HepG2 (cell line): ENCODE measurements around the gene DEPDC5. TPM values are rescaled to one million over a fixed set of nuclear protein-coding genes. Genes with fewer than 3 reads are reported as not detected.

Experiments used
- CHD2 ChIP-seq: IDR thresholded peaks from 2 replicates; pipeline ENCODE4 v1.6.1; 2011; ENCODE audit warnings: low read depth, low read length, improper control_type of control experiment
- DDIT3 ChIP-seq: sonication (generic); formaldehyde crosslinking; IDR thresholded peaks from 2 replicates; pipeline ENCODE4 v1.4.0; 2020; ENCODE audit warnings: mild to moderate bottlenecking, missing genetic modification reagents
- GZF1 ChIP-seq: sonication (generic); formaldehyde crosslinking; IDR thresholded peaks from 2 replicates; pipeline ENCODE4 v1.5.1; 2020; ENCODE audit warnings: mild to moderate bottlenecking, missing genetic modification reagents
- HHEX ChIP-seq: IDR thresholded peaks from 2 replicates; pipeline ENCODE4 v1.6.1; 2016; ENCODE audit warnings: control low read depth
- KDM4B ChIP-seq: sonication (generic); formaldehyde crosslinking; IDR thresholded peaks from 2 replicates; pipeline ENCODE4 v1.4.0; 2020; ENCODE audit warnings: missing genetic modification reagents
- ONECUT2 ChIP-seq: sonication (generic); formaldehyde crosslinking; IDR thresholded peaks from 2 replicates; pipeline ENCODE4 v1.4.0; 2020; ENCODE audit warnings: missing genetic modification reagents
- REPIN1 ChIP-seq: sonication (generic); formaldehyde crosslinking; IDR thresholded peaks from 2 replicates; pipeline ENCODE4 v1.8.0; 2022; ENCODE audit warnings: missing genetic modification reagents, low read depth, mild to moderate bottlenecking, borderline replicate concordance
- RNF2 ChIP-seq: fragments of 450-650 bp; conservative IDR thresholded peaks from 2 replicates; pipeline ENCODE4 v1.6.1; 2016; ENCODE audit warnings: low read depth
- SOX5 ChIP-seq: IDR thresholded peaks from 2 replicates; pipeline ENCODE4 v1.6.1; 2016; ENCODE audit warnings: borderline replicate concordance
- THAP11 ChIP-seq: IDR thresholded peaks from 2 replicates; pipeline ENCODE4 v1.6.1; 2016; ENCODE audit warnings: missing biosample characterization, missing genetic modification reagents
- YY1 ChIP-seq: IDR thresholded peaks from 2 replicates; pipeline ENCODE4 v1.6.1; 2011; ENCODE audit warnings: low read length, low read depth, moderate library complexity, mild to moderate bottlenecking; ENCODE audit not compliant: insufficient read depth, insufficient replicate concordance
- ZBTB39 ChIP-seq: sonication (generic); formaldehyde crosslinking; IDR thresholded peaks from 2 replicates; pipeline ENCODE4 v1.5.0; 2020; ENCODE audit warnings: missing genetic modification reagents
- ZFAT ChIP-seq: sonication (generic); formaldehyde crosslinking; conservative IDR thresholded peaks from 2 replicates; pipeline ENCODE4 v1.8.1; 2023; ENCODE audit warnings: missing genetic modification reagents, inconsistent platforms
- ZNF143 ChIP-seq: sonication (generic); formaldehyde crosslinking; IDR thresholded peaks from 2 replicates; pipeline ENCODE4 v1.4.0; 2020; ENCODE audit warnings: missing genetic modification reagents
- ZNF33A ChIP-seq: sonication (generic); formaldehyde crosslinking; IDR thresholded peaks from 2 replicates; pipeline ENCODE4 v1.5.1; 2020; ENCODE audit warnings: missing genetic modification reagents, mild to moderate bottlenecking, moderate library complexity, borderline replicate concordance
- ZNF431 ChIP-seq: sonication (generic); formaldehyde crosslinking; IDR thresholded peaks from 2 replicates; pipeline ENCODE4 v1.9.0; 2022; ENCODE audit warnings: missing genetic modification reagents, low read depth, mild to moderate bottlenecking, borderline replicate concordance
- ZNF543 ChIP-seq: sonication (generic); formaldehyde crosslinking; IDR thresholded peaks from 2 replicates; pipeline ENCODE4 v1.4.0; 2020; ENCODE audit warnings: mild to moderate bottlenecking, missing genetic modification reagents
- ZNF547 ChIP-seq: sonication (generic); formaldehyde crosslinking; IDR thresholded peaks from 2 replicates; pipeline ENCODE4 v1.5.1; 2020; ENCODE audit warnings: mild to moderate bottlenecking, missing genetic modification reagents
- ZNF598 ChIP-seq: sonication (generic); formaldehyde crosslinking; IDR thresholded peaks from 2 replicates; pipeline ENCODE4 v1.5.1; 2020; ENCODE audit warnings: mild to moderate bottlenecking, missing genetic modification reagents, borderline replicate concordance
- ZNF607 ChIP-seq: sonication (generic); formaldehyde crosslinking; IDR thresholded peaks from 2 replicates; pipeline ENCODE4 v1.5.1; 2020; ENCODE audit warnings: missing genetic modification reagents, mild to moderate bottlenecking, borderline replicate concordance
- ZNF761 ChIP-seq: sonication (generic); formaldehyde crosslinking; conservative IDR thresholded peaks from 2 replicates; pipeline ENCODE4 v1.4.0; 2020; ENCODE audit warnings: mild to moderate bottlenecking, missing genetic modification reagents
- polyA plus RNA-seq, 8 experiments: library from polyadenylated mRNA; depleted of rRNA in 3 of 8; stranded (reverse) in 7 of 8; unstranded in 1 of 8; fragments of >200 nt; fragmentation: Illumina TruSeq in 4 of 8; extraction: Trizol in 4 of 8; gene quantifications; 2 replicates each; pipeline versions ENCODE4 v1.2.1 to v1.2.3, GENCODE V29; 2011 to 2016; ENCODE audit warnings: low read depth in 4 of 8, missing spikeins in 1 of 8, mixed read lengths in 1 of 8; ENCODE audit not compliant: insufficient read depth in 1 of 8
- total RNA-seq, 5 experiments: library from RNA; depleted of rRNA; stranded (reverse); fragments of >200 nt; fragmentation: Illumina TruSeq; extraction: Trizol; gene quantifications; 2 replicates each; pipeline ENCODE4 v1.2.3, GENCODE V29; 2016; ENCODE audit warnings: low read depth in 1 of 5
- TF ChIP-seq, protein P1 (sequence below): sonication (generic); formaldehyde crosslinking; IDR thresholded peaks from 2 replicates; pipeline ENCODE4 v1.5.0; 2020; ENCODE audit warnings: missing genetic modification reagents
- TF ChIP-seq, protein P2 (sequence below): sonication (generic); formaldehyde crosslinking; IDR thresholded peaks from 2 replicates; pipeline ENCODE4 v1.8.1; 2023; ENCODE audit warnings: mild to moderate bottlenecking, missing genetic modification reagents
- TF ChIP-seq, protein P3 (sequence below), 2 experiments: fragments of 450-650 bp in 1 of 2; sonication (generic) in 1 of 2; formaldehyde crosslinking; IDR thresholded peaks; 2 replicates each; pipeline versions ENCODE4 v1.5.0 to v1.8.0; 2020 to 2022; ENCODE audit warnings: mild to moderate bottlenecking in 1 of 2, missing genetic modification reagents in 1 of 2

DEPDC5 gene
- total and polyA plus RNA-seq, 2 of the 13 experiments (the other 11 are each of a cell fraction or from before 2014, with no cell fraction given), result 9.8 to 12.4 TPM

DNA sequence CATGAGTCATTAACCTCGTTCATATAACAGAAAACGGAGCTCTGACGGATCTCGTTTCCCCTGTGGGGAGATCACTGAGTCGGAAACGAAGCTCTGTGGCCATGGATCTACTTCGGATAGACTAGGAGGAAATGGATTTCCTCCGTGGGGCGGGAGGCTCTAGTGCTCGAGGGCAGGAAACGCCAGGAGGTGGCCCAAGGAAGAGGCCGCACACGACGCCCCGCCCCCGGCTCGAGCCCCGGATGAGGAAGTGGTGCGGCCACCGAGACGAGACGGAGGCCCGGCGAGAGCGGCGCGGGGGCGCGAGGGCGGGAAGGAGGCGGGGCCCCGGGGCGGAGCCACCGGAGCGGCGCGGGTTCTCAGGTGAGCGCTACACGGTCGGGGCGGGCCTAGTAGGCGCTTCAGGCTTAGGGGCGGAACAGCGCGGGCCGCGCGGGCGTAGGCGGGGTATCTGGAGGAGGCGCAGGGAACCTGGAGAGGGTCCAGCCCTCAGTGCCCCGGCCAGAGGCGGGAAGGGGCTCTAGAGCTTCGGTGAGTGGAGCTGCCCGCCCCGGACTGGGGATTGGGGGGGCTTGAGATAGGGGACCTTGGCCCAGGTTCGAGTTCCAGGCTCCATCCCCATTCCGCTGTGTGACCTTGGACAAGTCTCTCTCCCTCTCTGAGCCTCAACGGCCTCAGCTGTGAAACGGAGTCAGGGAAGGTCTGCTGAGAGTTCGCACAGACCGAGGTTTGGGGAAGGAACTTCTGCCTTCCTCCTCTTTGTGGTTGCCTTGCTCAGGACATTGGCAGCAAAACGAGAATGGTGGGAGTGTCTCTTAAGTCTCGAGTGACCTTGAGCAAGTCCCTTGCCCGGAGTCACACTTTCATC, at the start of gene DEPDC5 (continued):
- no peak for TF ChIP-seq ZFAT (CRISPR knock-in tag)
- no peak for TF ChIP-seq ZNF598 (CRISPR knock-in tag)
- no peak for TF ChIP-seq RNF2
- TF ChIP-seq ZNF143, result 0 out of 2 replicates have a peak, but pooled peaks have one; percentile 26
- TF ChIP-seq ZNF33A (CRISPR knock-in tag), result no peak
- TF ChIP-seq GZF1 (CRISPR knock-in tag), result no peak
- no peak; the same call in 1 of the 2 replicates for TF ChIP-seq CHD2
- TF ChIP-seq, protein P1, sequence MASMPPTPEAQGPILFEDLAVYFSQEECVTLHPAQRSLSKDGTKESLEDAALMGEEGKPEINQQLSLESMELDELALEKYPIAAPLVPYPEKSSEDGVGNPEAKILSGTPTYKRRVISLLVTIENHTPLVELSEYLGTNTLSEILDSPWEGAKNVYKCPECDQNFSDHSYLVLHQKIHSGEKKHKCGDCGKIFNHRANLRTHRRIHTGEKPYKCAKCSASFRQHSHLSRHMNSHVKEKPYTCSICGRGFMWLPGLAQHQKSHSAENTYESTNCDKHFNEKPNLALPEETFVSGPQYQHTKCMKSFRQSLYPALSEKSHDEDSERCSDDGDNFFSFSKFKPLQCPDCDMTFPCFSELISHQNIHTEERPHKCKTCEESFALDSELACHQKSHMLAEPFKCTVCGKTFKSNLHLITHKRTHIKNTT (CRISPR knock-in tag), result no peak
- no peak for TF ChIP-seq ZNF431 (CRISPR knock-in tag)
- peak; percentile 46; the same call in 1 of the 2 replicates for TF ChIP-seq ZNF547 (CRISPR knock-in tag)
- no peak for TF ChIP-seq ZBTB39 (CRISPR knock-in tag)
- TF ChIP-seq SOX5 (CRISPR knock-in tag), result peak; percentile 52; the same call in 1 of the 2 replicates
- peak; percentile 93 for TF ChIP-seq THAP11 (CRISPR knock-in tag)
- TF ChIP-seq KDM4B (CRISPR knock-in tag), result peak; percentile 41; the same call in 1 of the 2 replicates
- TF ChIP-seq DDIT3 (CRISPR knock-in tag), result no peak
- peak; percentile 67; the same call in 1 of the 2 replicates for TF ChIP-seq ZNF607 (CRISPR knock-in tag)
- TF ChIP-seq ZNF543 (CRISPR knock-in tag), result peak; percentile 41; the same call in 1 of the 2 replicates
- TF ChIP-seq ONECUT2 (CRISPR knock-in tag), result no peak
- peak; percentile 89 for TF ChIP-seq ZNF761 (CRISPR knock-in tag)
- TF ChIP-seq, protein P2, sequence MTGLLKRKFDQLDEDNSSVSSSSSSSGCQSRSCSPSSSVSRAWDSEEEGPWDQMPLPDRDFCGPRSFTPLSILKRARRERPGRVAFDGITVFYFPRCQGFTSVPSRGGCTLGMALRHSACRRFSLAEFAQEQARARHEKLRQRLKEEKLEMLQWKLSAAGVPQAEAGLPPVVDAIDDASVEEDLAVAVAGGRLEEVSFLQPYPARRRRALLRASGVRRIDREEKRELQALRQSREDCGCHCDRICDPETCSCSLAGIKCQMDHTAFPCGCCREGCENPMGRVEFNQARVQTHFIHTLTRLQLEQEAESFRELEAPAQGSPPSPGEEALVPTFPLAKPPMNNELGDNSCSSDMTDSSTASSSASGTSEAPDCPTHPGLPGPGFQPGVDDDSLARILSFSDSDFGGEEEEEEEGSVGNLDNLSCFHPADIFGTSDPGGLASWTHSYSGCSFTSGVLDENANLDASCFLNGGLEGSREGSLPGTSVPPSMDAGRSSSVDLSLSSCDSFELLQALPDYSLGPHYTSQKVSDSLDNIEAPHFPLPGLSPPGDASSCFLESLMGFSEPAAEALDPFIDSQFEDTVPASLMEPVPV (CRISPR knock-in tag), result no peak
- TF ChIP-seq YY1, result peak; percentile 55
- TF ChIP-seq, protein P3, sequence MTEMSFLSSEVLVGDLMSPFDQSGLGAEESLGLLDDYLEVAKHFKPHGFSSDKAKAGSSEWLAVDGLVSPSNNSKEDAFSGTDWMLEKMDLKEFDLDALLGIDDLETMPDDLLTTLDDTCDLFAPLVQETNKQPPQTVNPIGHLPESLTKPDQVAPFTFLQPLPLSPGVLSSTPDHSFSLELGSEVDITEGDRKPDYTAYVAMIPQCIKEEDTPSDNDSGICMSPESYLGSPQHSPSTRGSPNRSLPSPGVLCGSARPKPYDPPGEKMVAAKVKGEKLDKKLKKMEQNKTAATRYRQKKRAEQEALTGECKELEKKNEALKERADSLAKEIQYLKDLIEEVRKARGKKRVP (CRISPR knock-in tag; IDR thresholded peaks at IDR 0.05), result peak in 1 of 2 experiments; percentile 38; a peak in 2 of 4 replicates
- no peak for TF ChIP-seq HHEX
- TF ChIP-seq REPIN1, result peak; percentile 36; the same call in 1 of the 2 replicates
